Testis (tissue), 3 donors: Measurements from ENCODE around the gene RAB13. TPM values are rescaled to one million over a fixed set of nuclear protein-coding genes. Genes with fewer than 3 reads are reported as not detected.

Experiments
- DNase-seq: peaks from one replicate; pipeline ENCODE4 v3.0.0-alpha.2; 2019
- H3K27ac ChIP-seq, 2 donors: fragments of 200-600 bp; sonication (generic); one replicate each; pipeline ENCODE4 v1.5.1; 2019
- H3K27me3 ChIP-seq: fragments of 200-600 bp; sonication (generic); one replicate; pipeline ENCODE4 v1.5.1; 2019
- H3K36me3 ChIP-seq: fragments of 200-600 bp; sonication (generic); one replicate; pipeline ENCODE4 v1.5.1; 2017; ENCODE audit warnings: low read depth; ENCODE audit errors: missing control alignments
- H3K4me1 ChIP-seq: fragments of 200-600 bp; sonication (generic); one replicate; pipeline ENCODE4 v1.5.1; 2019
- H3K4me3 ChIP-seq, 2 donors: fragments of 200-600 bp; sonication (generic); one replicate each; pipeline ENCODE4 v1.5.1; 2017 to 2019
- H3K9me3 ChIP-seq: fragments of 200-600 bp; sonication (generic); one replicate; pipeline ENCODE4 v1.5.1; 2017
- POLR2A ChIP-seq: fragments of 450-650 bp; IDR thresholded peaks from one replicate; pipeline ENCODE4 v1.6.1; 2017; ENCODE audit warnings: antibody characterized with exemption, mild to moderate bottlenecking, moderate library complexity
- WGBS, 2 donors: methylation state at CpG; one replicate each; pipeline ENCODE4 v1.1.5; 2018; 5-methylcytosine and 5-hydroxymethylcytosine counted together
- intact Hi-C: fragments of 100-400 bp; cut with DNase I; formaldehyde crosslinking; loops from one replicate; pipeline ENCODE4 v1.15.1; 2023; ENCODE audit warnings: low total_unique reads
- polyA plus RNA-seq: library from polyadenylated mRNA; stranded (reverse); fragments of 350-450 nt; fragmentation: Illumina TruSeq; extraction: RNeasy Lipid Tissue Mini Kit (QIAGEN cat#74804); gene quantifications from one replicate; pipeline ENCODE4 v1.2.3, GENCODE V29; 2014; ENCODE audit warnings: low read depth, low replicate concordance; ENCODE audit not compliant: insufficient read depth
- total RNA-seq, 2 donors: library from RNA; depleted of rRNA; stranded (reverse); fragments of >200 nt; gene quantifications; one replicate each; pipeline ENCODE4 v1.2.3, GENCODE V29; 2016
- TF ChIP-seq, protein P1 (sequence below), 3 experiments: fragments of 450-650 bp in 2 of 3; fragments of 200-600 bp in 1 of 3; sonication (generic) in 1 of 3; IDR thresholded peaks; one replicate each; pipeline ENCODE4 v1.5.1; 2016 to 2019; ENCODE audit warnings: antibody characterized with exemption in 3 of 3, mild to moderate bottlenecking in 2 of 3, moderate library complexity in 1 of 3

RAB13 gene
- total and polyA plus RNA-seq, 3 donors from 2014 or later = 37.6 to 82.8 (median 45.2) TPM

DNA sequence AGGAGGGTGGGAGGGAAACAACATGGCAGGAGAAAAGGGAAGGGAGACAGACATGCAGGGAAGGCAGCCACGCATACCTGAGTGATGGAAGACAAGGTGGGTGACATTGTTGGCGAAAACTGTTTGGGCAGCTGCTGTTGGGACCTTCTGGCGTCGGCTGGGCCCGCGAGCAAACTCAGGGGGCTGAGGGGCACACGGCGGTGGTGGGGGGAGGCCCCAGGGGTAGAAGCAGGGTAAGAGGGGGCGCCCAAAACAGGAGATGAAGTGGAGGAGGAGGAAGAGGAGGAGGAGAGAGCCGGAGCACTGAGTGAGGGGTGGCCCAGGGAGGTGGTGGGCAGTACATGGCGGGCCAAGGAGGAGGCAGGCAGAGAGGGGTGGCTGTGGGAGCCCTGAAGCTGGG lies 35.0 kb downstream of the RAB13 start:
- Histone ChIP-seq H3K9me3 (no peaks in the 10 kb centered on the region), H3K4me3 (no peak overlapping the region), H3K4me1 (peaks cover 13% of the 10 kb centered on the region), H3K36me3 (no peaks in the 10 kb centered on the region), H3K27me3 (no peaks in the 10 kb centered on the region), H3K27ac (no peak overlapping the region)
- 91 to 93% methylated on average over 11 of the region's 11 CpGs for WGBS, 2 donors
- DNase-seq = no peak
- intact Hi-C loops = no loop called here
- no peak for TF ChIP-seq POLR2A
- TF ChIP-seq, protein P1, sequence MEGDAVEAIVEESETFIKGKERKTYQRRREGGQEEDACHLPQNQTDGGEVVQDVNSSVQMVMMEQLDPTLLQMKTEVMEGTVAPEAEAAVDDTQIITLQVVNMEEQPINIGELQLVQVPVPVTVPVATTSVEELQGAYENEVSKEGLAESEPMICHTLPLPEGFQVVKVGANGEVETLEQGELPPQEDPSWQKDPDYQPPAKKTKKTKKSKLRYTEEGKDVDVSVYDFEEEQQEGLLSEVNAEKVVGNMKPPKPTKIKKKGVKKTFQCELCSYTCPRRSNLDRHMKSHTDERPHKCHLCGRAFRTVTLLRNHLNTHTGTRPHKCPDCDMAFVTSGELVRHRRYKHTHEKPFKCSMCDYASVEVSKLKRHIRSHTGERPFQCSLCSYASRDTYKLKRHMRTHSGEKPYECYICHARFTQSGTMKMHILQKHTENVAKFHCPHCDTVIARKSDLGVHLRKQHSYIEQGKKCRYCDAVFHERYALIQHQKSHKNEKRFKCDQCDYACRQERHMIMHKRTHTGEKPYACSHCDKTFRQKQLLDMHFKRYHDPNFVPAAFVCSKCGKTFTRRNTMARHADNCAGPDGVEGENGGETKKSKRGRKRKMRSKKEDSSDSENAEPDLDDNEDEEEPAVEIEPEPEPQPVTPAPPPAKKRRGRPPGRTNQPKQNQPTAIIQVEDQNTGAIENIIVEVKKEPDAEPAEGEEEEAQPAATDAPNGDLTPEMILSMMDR (IDR thresholded peaks at IDR 0.05) = no peak

DNA sequence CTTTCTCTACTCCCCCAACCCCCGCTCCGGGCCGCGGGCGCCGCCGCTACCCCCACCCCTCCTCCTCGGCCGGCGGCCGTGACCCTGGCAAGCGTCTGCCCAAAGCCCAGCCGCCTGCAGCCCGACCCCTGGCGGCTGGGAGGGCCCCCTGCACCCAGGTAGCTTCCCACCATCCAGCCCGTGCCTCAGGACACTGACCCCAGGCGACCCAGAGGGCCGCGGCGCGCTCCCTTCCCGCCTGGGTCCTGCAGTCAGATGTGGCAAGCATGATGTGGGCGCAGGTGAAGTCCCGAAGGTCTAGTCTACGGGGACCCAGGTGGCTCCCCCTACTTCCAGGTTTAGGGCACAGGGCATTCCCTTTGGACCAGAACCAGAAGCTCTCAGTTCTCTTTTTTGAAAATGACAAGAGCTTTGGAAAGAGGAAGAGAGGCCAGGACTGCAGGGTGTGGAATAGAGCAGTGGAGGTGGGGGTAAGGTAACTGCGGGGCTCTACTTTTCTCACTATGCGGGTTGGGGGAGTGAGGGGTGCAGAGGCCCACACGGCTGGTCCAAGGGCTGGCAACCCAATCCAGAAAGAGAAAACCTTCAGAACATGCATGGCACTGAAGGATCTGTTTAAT lies 39.4 kb downstream of the RAB13 start, which contains the start of gene DENND4B:
Gene DENND4B, minus strand, starts transcription at position 97 of the 620 bp plus-strand sequence. CDS start 2,344 bp downstream, outside the sequence.
- H3K27ac ChIP-seq = peak within 1 kb of the TSS; percentile 84 to 98
- no peaks in the 10 kb centered on the region for H3K27me3 ChIP-seq
- intact Hi-C loops = loop anchor here (10.0 kb wide), 1 partner anchor 152 kb away; no protein-coding TSS in a partner anchor
- H3K4me3 ChIP-seq = peak within 1 kb of the TSS; percentile 65 to 98
- TF ChIP-seq, protein P1 (IDR thresholded peaks at IDR 0.05) = peak; percentile 89 to 96 (median 89)
- no peak for TF ChIP-seq POLR2A
- H3K9me3 ChIP-seq = no peaks in the 10 kb centered on the region
- peak; percentile 87 for DNase-seq
- WGBS, 2 donors = 8 to 19% methylated on average over 6 to 27 of the region's 28 CpGs
- no peaks in the 10 kb centered on the region for H3K36me3 ChIP-seq
- H3K4me1 ChIP-seq = peaks cover 17% of the 10 kb centered on the region

DNA sequence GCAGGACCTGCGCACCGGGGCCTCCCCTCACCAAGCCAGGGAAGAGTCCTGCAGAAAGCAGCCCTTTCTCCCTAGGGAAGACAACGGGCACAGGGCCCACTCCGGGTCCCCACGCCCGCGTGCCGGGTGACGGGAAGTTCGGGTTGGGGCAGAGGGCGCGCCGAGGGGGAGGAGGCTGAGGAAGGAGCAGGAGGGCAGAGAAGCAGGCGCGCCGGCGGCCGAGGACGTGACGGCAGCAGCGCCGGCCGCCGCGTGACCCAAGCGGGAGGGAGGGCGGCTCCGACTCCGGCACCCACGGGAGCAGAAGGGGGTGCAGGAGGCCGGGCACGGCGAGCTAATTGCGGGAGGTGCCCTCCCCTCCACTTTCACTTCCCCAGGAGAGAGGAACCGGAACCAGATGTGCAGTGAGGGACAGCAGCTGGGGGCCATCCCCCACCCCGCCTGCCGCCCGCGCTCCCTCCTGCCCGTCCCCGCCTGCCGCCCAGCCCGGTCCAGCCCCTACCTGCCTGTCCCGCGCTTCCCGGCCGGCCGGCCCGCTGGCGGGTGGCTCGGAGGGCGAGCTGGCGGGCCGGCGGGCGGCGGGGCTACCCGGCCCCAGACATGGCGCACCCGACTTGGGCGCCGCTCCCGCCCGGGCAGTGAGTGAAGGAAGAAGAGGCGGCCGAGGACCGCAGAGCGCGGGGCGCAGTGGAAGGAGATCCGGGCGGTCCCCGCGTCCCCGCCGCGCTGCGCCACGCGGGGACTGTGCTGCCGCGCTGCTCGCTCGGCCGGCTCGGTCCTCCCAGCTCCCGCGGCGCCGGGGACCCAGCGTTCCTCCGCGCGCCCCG lies 40.1 kb downstream of the RAB13 start:
- Histone ChIP-seq H3K36me3 (no peaks in the 10 kb centered on the region), H3K27ac (peak overlapping the region; percentile 84 to 98), H3K4me1 (peaks cover 17% of the 10 kb centered on the region), H3K27me3 (no peaks in the 10 kb centered on the region), H3K4me3 (peak overlapping the region; percentile 65 to 98), H3K9me3 (no peaks in the 10 kb centered on the region)
- intact Hi-C loops = loop anchor here (10.0 kb wide), 1 partner anchor 151 kb away; no protein-coding TSS in a partner anchor
- WGBS, 2 donors = 0 to 1% methylated on average over 5 to 93 of the region's 95 CpGs
- peak; percentile 83 for DNase-seq
- TF ChIP-seq, protein P1 (IDR thresholded peaks at IDR 0.05) = no peak
- no peak for TF ChIP-seq POLR2A

DNA sequence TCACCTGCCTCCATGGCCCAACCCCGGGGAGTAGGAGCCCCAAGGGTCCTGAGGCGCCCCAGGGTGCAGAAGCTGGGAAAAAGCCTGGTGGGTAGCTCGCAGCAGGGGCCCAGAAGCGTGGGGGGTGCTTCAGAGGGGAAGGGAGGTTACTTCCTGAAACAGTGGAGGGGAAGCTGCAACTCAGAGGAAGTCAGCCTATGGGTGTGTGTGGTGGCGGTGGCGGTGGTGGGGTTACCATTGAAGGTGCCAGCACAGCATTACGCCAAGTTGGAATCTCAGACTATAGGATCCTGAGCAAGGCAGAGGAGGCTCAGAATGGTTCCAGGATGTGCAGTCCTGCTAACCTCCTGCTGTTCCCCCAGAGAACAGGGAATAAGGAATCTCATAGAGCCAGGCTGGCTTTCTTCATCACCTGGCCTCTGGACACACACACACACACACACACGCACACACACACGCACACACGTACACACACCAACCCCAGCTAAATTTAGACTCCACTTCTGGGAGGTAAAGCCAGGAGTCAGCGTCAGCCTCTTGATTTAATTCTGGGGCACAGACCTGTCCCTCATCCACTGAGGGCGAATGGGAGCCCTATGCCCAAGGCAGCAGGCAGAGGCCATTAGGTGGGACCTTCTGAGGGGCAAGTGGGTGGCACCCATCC lies 40.9 kb downstream of the RAB13 start:
- WGBS, 2 donors = 23 to 34% methylated on average over 6 to 12 of the region's 12 CpGs
- Histone ChIP-seq H3K27me3 (no peaks in the 10 kb centered on the region), H3K36me3 (no peaks in the 10 kb centered on the region), H3K9me3 (no peaks in the 10 kb centered on the region), H3K4me3 (peak overlapping the region; percentile 65 to 98), H3K4me1 (peaks cover 17% of the 10 kb centered on the region), H3K27ac (peak overlapping the region; percentile 84 to 98)
- peak; percentile 36 for DNase-seq
- intact Hi-C loops = loop anchor here (10.0 kb wide), 1 partner anchor 150 kb away; no protein-coding TSS in a partner anchor
- TF ChIP-seq, protein P1 (IDR thresholded peaks at IDR 0.05) = no peak
- no peak for TF ChIP-seq POLR2A
